H1 (cell line): Measurements from ENCODE around the gene TUT1. TPM values are rescaled to one million over a fixed set of nuclear protein-coding genes. Genes with fewer than 3 reads are reported as not detected.

Experiments
- CHD1 ChIP-seq: IDR thresholded peaks from 2 replicates; pipeline ENCODE4 v1.6.1; 2012; ENCODE audit warnings: low read depth, low read length, improper control_type of control experiment
- E2F6 ChIP-seq: IDR thresholded peaks from 2 replicates; pipeline ENCODE4 v1.6.1; 2012; ENCODE audit warnings: inconsistent platforms
- JUND ChIP-seq: IDR thresholded peaks from 2 replicates; pipeline ENCODE4 v1.6.1; 2011; ENCODE audit warnings: mild to moderate bottlenecking, improper control_type of control experiment, low read length
- polyA plus RNA-seq, 7 experiments: library from polyadenylated mRNA; depleted of rRNA in 3 of 7; stranded (reverse) in 5 of 7; unstranded in 2 of 7; fragments of >200 nt in 5 of 7; fragments of 200-250 nt in 2 of 7; gene quantifications; 1 replicate in 5 of 7; 2 replicates in 1 of 7; 4 replicates in 1 of 7; pipeline versions ENCODE4 v1.2.1 to v1.2.3, GENCODE V29; 2011 to 2013; ENCODE audit warnings: missing spikeins in 2 of 7, mixed read lengths in 2 of 7
- total RNA-seq: library from RNA; stranded (reverse); fragmentation: NEBNext Ultra II Directional; extraction: Animal tissue kit (Norgen Biotek cat#: 25700); gene quantifications from 2 replicates; pipeline ENCODE4 v1.2.1, GENCODE V29; 2021

Gene TUT1
- total and polyA plus RNA-seq, 2 of the 8 experiments (the other 6 are each of a cell fraction or from before 2014, with no cell fraction given) = 17.8 to 24.6 TPM

- no peak for TF ChIP-seq E2F6
- TF ChIP-seq JUND = no peak
- TF ChIP-seq CHD1 = no peak
Observed at GRCh38 chr11:62592146-62592815, 958 bp upstream of the TUT1 start (continued).
